RWPE1 (cell line): ENCODE results near the gene IQCK.

Source experiments
- CTCF ChIA-PET: fragments of 350-600 bp; sonication (Branson Sonifier 250); formaldehyde crosslinking; extraction: SDS; loops from one replicate; lab custom pipeline; 2021; lab: Yijun Ruan, JAX
- POLR2A ChIA-PET: fragments of 400-600 bp; formaldehyde crosslinking; extraction: SDS; loops from one replicate; lab custom pipeline; 2020; ENCODE audit warnings: antibody characterized with exemption; ENCODE audit not compliant: low non-redundant PET; lab: Yijun Ruan, JAX
- DNase-seq: peaks from one replicate; pipeline ENCODE4 v3.0.0; 2012; ENCODE audit warnings: low spot score
- H3K27ac ChIP-seq: fragments of 450-650 bp; 2 replicates; pipeline ENCODE4 v1.5.1; 2017
- TF ChIP-seq, protein P1 (sequence below): fragments of 450-650 bp; conservative IDR thresholded peaks from 2 replicates; pipeline ENCODE4 v1.5.1; 2017; ENCODE audit warnings: low read depth, mild to moderate bottlenecking

Gene IQCK

DNA sequence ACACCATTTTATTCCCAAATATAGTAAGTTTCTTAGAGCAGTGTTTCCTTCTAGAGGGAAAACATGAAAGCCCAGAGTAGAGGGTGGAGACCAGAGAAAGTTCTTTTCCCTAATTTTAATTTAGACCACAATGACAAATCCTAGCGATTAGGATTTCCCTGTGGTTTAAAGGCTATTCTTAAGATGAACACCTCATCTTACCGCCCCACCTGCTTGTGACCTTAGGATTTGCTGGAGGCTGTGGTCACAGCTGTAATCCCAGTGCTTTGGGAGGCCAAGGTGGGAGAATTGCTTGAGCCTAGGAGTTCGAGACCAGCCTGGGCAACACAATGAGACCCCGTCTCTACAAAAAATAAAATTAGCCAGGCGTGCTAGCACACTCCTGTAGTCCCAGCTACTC, 115.5 kb downstream of the IQCK start:
- ChIA-PET CTCF (no interaction called here), POLR2A (no interaction called here)
- H3K27ac ChIP-seq = no peak overlapping the region
- TF ChIP-seq, protein P1, sequence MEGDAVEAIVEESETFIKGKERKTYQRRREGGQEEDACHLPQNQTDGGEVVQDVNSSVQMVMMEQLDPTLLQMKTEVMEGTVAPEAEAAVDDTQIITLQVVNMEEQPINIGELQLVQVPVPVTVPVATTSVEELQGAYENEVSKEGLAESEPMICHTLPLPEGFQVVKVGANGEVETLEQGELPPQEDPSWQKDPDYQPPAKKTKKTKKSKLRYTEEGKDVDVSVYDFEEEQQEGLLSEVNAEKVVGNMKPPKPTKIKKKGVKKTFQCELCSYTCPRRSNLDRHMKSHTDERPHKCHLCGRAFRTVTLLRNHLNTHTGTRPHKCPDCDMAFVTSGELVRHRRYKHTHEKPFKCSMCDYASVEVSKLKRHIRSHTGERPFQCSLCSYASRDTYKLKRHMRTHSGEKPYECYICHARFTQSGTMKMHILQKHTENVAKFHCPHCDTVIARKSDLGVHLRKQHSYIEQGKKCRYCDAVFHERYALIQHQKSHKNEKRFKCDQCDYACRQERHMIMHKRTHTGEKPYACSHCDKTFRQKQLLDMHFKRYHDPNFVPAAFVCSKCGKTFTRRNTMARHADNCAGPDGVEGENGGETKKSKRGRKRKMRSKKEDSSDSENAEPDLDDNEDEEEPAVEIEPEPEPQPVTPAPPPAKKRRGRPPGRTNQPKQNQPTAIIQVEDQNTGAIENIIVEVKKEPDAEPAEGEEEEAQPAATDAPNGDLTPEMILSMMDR = no peak
- no peak for DNase-seq

GRCh38 chr16:19835196-19835595, 117.1 kb downstream of the IQCK start:
- ChIA-PET CTCF (no interaction called here), POLR2A (no interaction called here)
- TF ChIP-seq, protein P1 = no peak
- DNase-seq = no peak
- no peak overlapping the region for H3K27ac ChIP-seq

DNA sequence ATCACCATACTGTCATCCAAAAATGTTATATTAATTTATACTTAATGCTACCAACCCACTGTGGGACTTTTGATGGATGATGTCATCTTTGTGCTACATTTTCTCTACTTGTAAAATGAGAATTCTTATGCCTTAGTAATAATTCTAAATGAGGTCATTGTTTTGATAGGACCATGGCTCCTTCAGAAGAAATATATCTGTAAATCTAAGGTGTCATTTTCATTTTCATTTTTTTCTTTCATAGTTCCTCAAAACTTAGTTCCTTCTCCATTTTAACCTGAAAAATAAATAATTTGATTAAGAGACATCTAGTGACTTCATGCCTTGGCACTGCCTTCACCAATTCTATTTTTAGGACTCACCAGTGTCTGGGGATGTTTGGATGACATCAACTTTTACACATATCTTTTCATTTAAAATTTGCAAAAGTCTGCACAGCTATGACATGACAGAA, 117.9 kb downstream of the IQCK start:
- no peak overlapping the region for H3K27ac ChIP-seq
- TF ChIP-seq, protein P1 = no peak
- POLR2A ChIA-PET = no interaction called here
- no peak for DNase-seq
- CTCF ChIA-PET = no interaction called here

DNA sequence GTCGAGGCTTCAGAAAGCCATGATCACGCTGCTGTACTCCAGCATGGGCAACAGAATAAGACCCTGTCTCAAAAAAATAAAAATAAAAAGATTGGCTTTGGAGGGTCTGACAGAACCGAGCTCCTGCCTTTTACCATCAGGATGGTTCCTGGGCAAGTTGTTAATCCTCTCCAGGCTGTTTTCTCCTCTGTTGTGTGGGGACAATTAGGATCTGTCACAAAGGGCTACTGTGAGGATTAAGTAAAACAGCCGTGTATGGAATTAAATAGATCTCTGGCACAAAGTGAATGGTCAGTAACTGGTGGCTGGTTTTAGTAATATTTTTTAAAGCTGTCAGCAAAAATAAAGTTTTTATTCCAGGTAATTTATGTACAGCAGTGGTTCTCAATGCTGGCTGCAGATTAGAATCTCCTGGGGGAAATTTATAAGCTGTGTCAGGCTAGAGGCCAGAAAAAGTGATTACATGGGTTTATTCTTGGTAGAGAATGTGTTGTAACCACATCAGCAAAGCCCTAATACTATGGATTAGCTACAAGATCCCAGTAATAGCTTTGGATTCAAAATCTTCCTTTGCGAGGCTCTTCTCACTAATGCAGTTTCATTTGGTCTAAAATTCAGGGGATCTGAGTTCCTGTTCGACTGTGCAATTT, 119.4 kb downstream of the IQCK start:
- ChIA-PET CTCF (no interaction called here), POLR2A (no interaction called here)
- H3K27ac ChIP-seq = no peak overlapping the region
- DNase-seq = no peak
- TF ChIP-seq, protein P1 = no peak

DNA sequence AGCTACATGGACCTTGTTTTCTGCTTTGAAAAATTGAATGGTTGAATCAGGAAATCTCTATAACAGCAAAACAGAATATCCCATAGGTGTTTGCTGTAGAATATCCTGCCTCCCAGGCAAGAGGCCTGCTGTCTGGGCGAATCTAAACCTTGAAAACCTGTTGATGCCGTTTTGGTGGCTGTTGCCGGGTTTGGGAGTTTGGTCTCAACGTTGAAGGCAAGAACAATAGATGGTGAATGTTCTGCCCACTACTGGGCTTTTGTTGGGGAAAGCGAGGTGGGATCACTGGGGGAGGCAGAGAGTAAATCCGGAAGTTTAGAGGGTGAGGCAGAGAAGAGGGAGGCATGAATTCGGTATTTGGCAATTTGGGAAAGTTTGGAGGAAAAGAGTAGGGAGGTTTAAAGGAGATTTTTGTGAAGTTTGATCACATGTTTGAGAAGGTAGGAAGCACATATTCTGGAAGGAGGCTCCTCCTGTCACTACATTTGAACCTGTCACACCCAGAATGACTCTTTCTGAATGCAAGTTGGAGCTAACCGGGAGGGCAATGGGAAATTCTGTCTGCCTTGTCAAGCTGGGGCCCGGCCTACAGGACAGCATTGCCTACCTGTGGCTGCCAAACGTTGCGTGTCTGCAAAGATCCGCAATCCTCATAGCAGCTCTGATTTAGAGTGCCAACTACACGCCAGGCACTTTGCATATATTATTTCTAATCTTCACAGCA, 120.1 kb downstream of the IQCK start:
- CTCF ChIA-PET = no interaction called here
- POLR2A ChIA-PET = interaction anchor here (0.7 kb wide), 1 partner anchor 68 kb away, joined by 13 read pairs; no protein-coding TSS in a partner anchor
- H3K27ac ChIP-seq = no peak overlapping the region
- TF ChIP-seq, protein P1 = no peak
- DNase-seq = no peak

- POLR2A ChIA-PET = no interaction called here
These were observed 122.5 kb downstream of the IQCK start for GRCh38 chr16:19840524-19841110.

More at GRCh38 chr16:19840524-19841110, 122.5 kb downstream of the IQCK start:
- TF ChIP-seq, protein P1 = no peak
- CTCF ChIA-PET = no interaction called here
- no peak for DNase-seq
- H3K27ac ChIP-seq = no peak overlapping the region
